Suppressor macrophage (primary cell): Measurements from ENCODE around the gene CFAP20.

Experiments used
- DNase-seq, 4 experiments: peaks; one replicate each; pipeline ENCODE4 v3.0.0-alpha.2; 2020 to 2022

CFAP20 gene

DNA sequence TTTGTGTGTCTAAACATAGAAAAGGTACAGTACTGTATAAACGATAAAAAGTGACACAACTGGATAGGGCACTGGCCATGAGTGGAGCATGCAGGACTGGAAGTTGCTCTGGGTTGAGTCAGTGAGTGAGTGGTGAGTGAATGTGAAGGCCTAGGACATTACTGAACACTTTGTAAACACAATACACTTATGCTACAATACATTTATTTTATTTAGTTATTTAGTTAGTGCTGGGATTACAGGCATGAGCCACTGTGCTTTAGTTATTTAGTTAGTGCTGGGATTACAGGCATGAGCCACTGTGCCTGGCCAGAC, 4.6 kb downstream of the CFAP20 start:
- DNase-seq = no peak

DNA sequence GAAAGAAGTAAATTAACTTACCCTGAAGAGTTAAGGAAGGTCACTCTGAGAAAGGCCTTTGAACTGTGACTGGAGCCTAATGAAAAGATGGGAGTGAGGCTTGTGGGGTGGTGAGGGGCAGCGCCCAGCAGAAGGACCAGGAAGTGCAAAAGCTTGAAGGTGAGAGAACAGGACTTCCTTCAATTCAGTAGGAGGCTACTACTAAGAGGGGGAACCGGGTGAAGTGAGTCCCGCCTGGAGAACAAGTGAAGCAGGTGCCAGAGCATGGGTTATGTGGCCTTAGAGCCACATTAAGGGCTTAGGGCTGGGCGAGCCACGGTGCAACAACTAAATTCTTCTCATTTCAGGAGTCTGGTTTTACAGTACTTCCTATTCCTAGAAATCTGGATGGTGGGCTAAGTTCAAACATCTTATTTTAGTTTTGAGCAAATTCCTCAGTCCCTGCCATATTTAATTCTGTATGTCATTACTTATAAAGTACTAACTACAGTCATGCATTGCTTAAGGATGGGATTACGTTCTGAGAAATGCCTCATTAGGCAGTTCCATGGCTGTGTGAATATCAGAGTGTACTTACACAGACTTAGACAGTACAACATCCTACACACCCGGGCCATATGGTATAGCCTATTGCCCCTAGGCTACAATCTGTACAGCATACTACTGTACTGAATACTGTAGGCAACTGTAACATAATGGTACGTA, 5.1 kb downstream of the CFAP20 start:
- DNase-seq = no peak

DNA sequence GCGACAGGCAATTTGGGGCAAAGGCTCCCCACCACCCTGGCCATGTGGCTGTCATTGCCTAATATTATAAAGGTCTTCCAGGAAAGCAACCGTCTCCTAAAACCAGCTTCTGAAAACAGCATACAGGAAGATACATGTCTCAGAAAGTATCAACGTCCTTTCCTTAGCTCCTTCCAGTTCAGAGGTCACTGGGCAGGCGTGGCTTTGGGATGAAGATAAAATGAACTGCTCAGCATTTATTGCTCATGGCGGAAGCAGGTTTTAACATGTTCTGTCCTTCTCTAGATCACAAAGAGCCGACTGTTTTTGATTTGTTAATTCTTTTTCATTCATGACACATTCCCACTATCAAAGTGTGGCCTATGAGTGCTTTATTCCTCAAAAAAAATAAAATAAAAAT, 8.0 kb downstream of the CFAP20 start:
- DNase-seq = no peak

DNA sequence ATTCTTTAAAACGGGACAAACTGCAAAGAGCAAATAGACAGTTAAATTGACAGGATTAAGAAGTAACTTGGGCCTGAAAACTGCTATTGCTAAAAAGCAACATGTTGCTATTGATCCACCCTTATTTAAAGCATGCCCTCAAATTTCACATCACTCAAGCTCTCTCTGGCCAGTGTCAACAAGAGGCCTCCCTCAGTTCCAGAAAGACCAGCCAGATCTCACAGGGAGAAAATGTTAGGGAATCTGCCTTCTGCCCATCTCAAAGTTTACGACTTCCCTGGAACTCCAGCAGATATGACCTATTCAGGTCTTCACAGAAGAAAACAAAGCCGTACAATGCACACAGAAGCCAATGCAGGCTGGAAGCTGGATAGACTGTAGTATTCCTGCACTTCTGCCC, 8.9 kb downstream of the CFAP20 start:
- no peak for DNase-seq

DNA sequence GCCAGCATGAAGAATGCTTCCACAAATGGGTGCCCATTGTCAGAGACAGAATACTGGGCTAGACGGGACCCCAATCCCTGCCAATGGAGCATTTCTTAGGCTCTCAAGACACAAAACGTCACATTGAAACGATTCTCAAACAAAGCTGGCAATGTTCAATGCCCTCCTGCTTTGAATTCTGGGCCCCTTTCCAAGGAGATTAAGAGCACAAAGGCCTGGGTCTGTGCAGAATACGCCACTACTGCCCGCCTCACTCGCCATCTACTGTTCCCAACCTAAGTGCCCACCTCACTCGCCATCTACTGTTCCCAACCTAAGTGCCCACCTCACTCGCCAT, 9.7 kb downstream of the CFAP20 start:
- DNase-seq = no peak

DNA sequence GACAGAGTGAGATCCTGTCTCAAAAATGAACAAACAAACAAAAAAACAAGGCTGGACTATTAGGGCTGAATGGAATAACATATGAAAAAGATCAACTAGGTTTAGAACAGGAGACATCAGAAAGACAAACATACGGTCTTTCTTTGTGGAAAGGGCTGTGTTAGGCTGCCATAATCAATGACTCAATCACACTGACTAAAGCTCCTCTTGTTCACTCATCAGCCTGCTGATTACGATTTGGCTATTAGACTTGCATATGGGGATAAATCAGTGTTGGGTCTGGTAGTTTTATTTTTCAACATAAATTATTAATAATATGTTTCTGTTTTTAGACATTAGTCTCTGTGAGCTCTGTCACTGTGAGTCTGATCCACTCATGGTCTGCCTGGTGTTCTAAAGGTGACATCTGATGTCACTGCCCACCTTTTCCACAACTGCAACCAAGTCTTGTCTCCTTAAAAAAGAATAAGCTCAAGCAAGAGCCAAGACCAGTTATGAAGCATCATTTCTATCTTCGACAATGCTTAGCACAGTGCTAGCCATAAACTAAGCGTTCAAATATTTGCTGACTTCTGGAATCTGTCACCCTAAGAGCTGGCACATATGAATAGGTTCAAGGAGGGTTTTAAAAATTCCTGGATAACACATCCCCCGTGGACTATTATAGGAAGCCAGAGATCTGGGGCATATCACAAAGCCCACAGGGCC, 10.2 kb downstream of the CFAP20 start:
- no peak for DNase-seq

DNA sequence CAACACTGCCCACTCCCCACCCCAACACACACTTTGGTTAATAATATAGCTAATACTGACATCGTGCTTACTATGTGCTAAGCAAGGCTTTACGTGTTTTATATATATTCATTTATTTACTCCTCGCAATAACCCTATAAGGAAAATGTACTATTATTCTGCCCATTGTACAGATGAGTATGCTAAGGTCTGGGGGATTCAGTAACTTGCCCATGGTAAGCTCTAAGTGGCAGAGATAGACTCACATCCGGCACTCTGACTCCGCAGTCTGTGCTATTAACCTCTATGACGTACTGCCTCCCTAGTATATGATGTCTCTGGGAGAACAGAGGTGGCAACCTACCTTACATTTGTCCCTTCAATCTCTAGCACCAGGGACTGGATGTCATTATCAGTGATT, 12.7 kb downstream of the CFAP20 start:
- no peak for DNase-seq

DNA sequence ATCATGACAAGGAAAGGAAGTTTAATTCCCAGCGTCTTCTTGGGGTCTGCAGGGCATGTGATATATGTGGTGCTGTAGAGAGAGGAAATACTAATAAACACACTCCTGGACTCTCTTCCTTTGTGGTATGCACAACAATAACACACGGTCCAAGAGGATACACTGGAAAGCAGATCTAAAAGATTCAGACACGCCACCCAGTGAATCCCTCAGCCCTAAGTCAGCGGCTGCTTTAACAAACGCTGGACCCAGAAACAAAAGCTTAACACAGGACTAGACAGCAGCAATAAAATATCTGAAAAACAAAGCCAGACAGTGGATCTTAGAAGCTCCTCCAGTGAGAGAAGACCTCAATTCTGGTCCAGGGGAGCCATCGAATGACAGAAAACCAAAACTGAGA, 13.1 kb downstream of the CFAP20 start:
- DNase-seq = no peak

DNA sequence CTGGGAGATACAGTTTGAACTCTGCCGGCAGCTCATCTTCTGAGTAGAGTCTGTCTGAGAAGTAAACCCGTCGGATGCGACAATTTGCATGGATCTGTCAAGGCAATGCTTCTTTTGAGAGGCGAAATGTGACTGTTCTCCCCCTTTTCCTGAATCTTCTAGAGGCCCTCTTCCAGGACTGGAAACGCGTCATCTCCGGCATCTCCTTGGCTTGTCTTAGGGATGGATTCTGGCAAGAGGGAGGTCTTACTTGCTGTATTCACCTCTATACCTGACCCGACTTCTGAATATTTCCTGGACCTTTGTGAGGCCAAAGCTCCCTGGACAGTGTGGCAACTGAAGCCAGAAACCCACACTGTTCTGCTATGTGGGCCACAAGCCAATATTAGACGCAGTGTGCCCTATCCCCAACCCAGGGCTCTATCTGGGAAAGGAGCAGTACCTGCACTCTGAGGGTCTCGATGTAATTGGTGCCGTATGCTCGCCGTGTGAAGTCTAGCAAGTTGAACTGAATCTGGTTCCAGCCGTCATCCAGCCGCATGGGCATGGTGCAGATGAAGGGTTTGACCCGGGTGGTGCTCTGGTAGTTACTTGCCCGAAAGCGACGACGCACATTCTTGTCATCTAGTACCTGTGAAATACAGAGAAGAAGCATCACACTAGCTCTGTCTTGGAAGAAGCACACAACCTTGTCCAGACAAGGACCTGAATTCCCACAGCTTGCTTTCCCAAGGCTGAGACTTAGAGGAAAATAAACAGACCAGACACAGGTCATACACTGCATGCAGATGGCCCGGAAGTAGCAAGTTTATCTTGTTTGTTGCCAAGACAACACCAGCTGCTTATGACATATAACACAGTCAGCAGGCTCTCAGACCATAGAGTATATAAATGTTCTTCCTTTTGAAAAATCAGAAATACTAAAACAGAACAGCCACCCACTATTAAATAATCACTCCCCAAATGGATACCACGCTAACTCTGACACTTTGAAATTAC, 14.1 kb downstream of the CFAP20 start:
- no peak for DNase-seq

DNA sequence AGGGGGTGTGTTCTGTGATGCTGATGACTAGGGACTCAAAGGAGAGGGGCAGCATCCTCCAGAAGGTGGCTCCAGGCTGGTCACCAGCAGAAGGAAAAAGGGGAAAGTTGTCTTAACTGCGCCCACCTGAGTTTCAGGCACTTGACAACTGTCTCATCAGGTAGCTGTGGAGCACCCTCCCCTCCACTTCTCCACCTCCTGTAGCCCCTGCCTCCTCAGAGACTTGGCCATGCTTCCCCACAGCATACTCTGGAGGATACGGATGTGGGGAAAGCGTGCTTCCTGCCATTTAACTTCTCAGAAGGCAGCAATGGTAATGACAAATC, 17.9 kb downstream of the CFAP20 start:
- no peak for DNase-seq

DNA sequence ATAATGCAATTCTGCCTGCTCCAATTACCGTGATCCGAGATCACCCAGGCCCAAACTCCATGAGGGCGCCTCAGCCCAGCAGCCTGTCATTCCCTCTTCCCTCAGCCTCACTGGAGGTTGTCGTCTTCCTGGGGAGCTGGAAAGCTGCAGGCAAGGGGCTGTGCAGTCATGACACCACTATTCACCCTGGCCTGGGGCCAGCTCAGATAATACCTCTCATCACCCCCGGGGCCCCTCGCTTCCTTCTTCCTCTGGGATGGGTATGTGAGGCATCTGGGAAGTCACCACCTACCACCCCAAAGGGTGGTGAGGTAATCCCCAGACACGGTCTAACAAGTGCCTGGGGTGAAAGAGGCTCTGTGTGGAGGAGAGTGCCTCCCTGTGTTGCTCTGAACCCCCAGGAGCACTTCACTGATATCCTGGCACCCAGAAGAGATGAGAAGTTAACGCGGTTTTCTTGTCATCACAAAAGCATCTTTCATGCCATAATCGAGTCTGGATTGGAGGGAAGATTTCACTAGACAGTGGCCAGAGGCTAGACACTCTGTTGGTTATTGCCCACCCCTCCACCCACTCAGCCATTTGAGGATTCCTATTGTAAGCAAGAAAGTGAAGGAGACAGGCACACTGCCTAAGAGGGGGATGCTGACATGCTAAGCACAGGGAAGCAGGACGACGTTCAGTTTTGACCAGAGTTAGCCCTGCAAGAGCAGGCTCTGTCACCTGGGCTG, 18.4 kb downstream of the CFAP20 start:
- DNase-seq = no peak

DNA sequence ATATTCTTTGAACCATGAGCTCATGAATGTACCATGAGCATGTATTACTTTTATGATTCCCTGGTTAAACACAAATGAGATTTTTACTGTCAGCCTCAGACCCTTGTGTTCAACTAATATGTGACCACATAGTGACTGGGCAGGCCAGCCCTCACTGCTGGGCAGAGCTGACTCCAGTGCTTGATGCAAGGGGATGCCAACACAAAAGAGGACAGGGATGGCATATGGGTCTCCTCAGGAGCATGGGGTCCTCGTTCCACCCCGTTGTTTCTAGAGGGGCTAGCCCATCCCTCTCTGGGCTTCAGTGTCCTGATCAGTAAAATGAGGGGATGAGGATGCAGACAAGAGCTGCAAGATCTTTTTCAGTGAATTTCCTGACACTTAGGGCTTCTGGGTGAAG, 19.3 kb downstream of the CFAP20 start:
- no peak for DNase-seq

DNA sequence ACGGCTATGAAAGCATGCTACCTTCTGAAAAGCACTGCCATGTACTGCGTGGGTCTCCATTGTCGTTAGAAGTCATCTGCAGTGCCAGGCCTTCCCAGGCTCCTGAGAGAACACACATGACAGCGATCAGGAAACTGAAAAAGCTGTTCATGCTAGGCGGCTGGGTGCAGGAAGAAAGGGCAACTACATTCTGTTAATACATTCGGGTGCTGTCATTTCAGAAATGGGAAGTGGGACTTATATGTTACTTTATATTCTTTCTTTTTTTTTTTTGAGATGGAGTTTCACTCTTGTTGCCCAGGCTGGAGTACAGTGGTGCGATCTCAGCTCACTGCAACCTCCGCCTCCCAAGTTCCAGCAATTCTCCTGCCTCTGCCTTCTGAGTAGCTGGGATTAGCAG, 19.9 kb downstream of the CFAP20 start:
- peak in 3 of 4 experiments; percentile 23 to 59 (median 40) for DNase-seq

DNA sequence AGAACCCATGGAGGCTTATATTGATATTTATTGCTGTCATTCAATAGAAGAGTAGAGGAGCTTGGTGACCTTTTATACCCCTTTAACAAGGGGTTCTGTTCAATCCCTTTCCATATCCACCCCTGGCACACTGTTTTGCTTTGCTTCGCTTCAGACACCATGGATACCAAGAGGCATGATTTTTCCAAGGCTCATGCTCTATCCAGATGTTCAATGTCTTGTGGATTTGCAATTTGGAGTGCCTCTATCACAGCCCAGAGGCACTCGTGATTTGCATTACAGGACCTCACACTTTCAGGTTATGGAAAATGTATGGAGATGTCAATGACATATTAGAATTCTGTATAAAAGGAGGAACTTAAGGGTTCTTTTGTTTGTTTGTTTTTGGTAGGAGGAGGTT, 21.5 kb downstream of the CFAP20 start:
- no peak for DNase-seq

DNA sequence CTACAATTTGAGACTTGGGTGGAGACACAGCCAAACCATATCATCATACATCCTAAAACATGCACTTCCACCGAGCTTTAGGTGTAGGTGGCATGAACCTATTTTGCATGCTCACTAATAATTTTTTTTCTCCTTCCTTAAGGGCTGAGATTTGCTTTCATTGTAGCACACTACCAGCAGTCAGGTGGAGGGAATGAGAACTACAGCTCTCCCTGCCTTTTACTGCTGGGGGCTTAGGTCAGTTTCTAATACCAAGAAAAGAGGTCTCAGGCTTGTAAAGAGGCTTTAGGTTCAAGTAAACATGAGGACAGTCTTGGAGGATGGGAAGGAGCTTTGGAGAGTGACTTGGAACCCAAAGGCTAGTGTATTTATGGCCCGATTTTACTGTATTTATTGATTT, 22.0 kb downstream of the CFAP20 start:
- no peak for DNase-seq

DNA sequence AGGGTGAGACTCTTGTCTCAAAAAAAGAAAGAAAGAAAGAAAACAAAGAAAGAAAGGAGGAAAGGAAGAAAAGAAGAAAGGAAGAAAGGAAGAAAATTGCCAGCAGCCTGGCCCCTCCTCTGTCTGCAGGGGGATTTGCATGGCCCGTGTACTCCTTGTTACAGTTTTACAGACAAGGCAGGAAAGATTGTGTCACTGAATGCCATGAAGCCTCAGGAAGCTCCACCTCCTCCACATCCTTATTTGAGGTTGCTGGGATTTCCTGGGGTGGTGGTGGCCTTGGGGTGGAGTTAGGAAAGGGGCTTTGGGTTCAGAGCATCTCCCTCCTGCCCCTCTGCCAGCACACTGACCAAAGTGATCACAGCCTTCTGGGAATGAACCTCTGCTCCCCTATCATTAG, 23.6 kb downstream of the CFAP20 start:
- DNase-seq = no peak

DNA sequence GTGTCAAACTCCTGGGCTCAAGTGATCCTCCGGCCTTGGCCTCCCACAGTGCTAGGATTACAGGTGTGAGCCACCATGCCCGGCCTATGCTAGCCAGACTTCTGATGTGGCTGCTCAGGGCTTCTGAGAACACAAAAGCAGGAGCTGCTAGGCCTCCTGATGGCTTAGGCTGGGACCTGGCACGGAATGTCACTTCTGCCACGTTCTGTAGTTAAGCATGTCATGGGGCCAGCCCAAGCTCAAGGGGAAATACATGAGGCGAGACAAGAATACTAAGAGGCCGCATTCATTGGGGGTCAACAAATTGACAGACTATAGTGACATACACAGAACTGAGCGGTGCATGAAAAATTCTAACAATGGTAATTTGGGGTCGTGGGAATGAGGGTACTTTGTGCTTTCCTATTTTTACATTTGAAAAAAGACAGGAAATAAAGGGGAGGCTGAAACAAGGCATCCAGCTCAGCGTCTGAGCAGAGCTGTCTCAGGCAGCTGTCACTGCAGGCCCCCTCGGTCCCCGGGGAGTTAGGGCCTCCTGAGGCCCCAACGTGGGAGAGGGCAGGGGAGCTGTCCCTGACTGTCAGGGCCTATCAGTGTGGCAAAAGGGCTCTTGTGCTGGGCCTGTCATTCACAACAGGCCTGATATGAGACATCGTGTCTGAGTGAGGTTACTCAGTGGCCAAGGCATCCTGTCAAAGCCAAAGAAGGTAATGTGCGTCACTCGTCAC, 26.4 kb downstream of the CFAP20 start:
- no peak for DNase-seq

DNA sequence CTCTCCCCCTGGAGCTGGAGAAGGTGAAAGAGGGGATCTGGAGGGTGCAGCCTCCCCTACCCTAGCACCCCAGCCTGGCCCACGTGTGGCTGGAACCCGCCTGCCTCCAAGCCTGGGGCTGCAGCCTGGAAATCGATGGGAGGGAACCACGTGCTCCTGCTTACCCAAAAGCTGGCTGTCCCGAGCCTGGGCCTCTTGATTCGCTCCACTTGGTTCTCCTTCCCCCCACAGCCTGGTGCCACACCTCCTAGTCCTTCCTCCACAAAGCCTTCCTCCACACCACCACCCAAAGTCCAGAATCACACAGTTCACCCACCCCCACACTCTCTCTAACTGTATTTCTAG, 29.3 kb downstream of the CFAP20 start:
- DNase-seq = no peak

DNA sequence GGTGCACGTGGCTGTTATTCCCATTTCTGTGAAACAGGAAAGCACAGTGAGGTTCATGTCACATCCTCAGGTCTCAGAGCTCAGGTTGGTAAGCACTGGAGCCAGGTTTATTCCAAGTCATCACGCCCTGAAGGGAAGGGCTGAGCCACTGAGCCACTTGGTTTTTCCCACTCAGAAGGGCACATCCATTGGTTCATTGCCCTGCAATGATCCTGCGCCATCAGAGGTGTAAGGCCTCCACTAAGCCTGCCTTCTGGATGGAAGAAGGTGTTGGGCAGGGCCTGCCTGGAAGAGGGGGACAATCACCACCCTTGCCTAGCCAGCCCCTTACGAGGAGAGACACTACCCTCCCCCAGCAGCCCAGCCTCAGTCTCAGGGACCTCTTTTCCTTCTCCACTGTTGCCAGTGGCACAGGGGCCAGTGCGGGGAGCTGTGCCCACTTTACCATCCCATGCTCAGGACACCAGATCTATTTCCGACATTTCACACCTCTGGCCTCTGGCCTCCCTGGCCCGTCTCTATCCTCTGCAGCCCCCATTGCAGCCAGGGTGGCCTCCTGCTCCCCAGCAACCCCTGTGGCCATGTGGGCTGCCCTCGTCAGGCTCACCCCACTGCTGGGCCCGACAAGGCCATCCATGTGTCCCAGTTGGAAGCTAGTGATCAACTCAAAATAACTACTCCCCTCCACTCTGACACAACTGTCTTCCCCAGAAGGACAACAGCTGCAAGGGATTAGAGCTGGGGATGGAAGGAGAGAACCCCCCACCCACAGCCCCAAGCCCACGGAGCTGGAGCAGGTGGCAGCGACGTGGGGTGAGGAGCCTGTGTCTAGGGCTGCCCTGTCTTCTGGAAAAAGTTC, 29.9 kb downstream of the CFAP20 start:
- DNase-seq = no peak

DNA sequence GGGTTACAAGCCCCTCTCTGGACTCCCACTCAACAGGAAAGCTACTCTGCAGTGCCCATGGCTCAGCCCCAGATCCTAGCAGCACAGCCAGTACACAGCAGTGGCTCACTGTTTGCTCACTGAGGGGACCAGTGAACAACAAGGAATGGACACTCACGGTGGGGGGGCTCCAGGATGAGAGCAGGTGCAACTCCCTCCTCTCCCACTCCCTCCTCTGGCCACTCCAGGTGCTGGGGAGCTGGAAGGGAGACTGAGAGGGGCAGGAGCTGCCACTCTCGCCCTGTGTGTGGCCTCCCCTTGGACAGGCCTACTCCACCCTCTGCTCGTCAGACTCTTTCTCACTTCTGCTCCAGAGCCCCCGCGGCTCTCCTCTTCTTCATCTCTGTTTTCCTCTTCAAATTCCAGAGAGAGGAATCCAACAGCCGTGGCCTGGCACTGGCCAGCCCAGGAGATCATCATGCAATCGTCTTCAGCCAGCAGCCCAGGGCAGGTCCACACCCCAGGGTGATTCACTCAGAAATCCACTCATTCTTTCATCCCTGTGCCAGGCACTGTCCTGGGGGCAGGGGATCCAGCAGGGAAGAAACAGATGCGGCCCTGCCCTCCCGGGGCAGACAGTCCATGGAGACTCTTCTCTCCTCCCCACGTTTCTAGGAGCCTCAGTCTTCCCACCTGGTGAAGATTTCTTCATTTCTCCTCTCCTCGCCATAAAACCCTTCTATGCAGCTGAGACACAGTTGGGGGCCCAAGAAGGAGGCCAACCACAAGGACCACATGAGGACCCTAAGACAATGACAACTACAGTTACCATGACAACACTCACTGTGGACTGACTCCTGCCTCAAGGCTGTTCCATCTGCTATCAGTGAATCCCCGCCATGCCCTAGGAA, 30.7 kb downstream of the CFAP20 start:
- DNase-seq = no peak

DNA sequence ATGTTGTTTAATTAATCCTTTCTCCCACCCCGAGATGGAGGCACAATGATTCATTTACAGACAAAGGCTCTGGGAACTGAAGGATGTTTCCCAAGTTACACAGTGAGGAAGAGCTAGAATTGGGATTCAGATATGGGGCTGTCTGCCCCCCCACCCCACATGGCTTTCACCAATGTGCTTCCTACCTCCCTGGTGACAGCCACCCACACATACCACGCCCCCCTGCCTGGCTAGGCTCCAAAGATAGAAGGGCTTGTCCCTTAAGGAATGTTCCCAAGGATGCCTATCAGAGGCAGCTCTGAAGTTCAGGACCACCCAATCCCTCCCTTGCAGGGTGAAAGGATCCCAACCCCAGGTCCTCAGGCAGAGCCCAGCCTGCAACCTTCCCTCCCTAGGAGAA, 32.9 kb downstream of the CFAP20 start:
- no peak for DNase-seq
